PC-9 (cell line): ENCODE data around the gene SELENOF. TPM values are rescaled to one million over a fixed set of nuclear protein-coding genes. Genes with fewer than 3 reads are reported as not detected.
A peak's percentile ranks its signal among the peaks of the same experiment; 100 is the strongest.

Source experiments
- BruUV-seq: library from RNA; stranded (reverse); fragments of 400-500 nt; replicated peaks from 2 replicates; lab custom pipeline; 2021; lab: Mats Ljungman, UMichigan
- CTCF ChIA-PET: fragments of 300-600 bp; sonication (Branson Sonifier 250); formaldehyde crosslinking; loops from one replicate; lab custom pipeline; 2022; ENCODE audit warnings: antibody characterized with exemption; lab: Charles Lee
- POLR2A ChIA-PET: fragments of 300-600 bp; sonication (Branson Sonifier 250); formaldehyde crosslinking; loops from one replicate; lab custom pipeline; 2022; ENCODE audit warnings: antibody characterized with exemption; ENCODE audit not compliant: unreplicated experiment; lab: Charles Lee
- DNase-seq, 2 experiments: peaks; one replicate each; pipeline versions ENCODE4 v3.0.0 to v3.0.0-alpha.2; 2015 to 2022; ENCODE audit warnings: mixed read lengths in 1 of 2
- H2AFZ ChIP-seq: fragments of 200-600 bp; sonication (generic); 2 replicates; pipeline ENCODE4 v1.8.1; 2017; ENCODE audit warnings: antibody characterized with exemption
- H3F3A ChIP-seq: fragments of 200-600 bp; sonication (generic); 2 replicates; pipeline ENCODE4 v1.8.1; 2017; ENCODE audit warnings: antibody characterized with exemption, mild to moderate bottlenecking, low read depth; ENCODE audit not compliant: insufficient read depth
- H3K27ac ChIP-seq: fragments of 200-600 bp; sonication (generic); 2 replicates; pipeline ENCODE4 v1.6.1; 2016; ENCODE audit warnings: mixed run types
- H3K27me3 ChIP-seq: fragments of 200-600 bp; sonication (generic); 2 replicates; pipeline ENCODE4 v1.6.1; 2016; ENCODE audit warnings: low read depth, mixed run types; ENCODE audit not compliant: insufficient read depth
- H3K36me3 ChIP-seq: fragments of 200-600 bp; sonication (generic); 2 replicates; pipeline ENCODE4 v1.6.1; 2016; ENCODE audit warnings: low read depth, mixed run types
- H3K4me1 ChIP-seq: fragments of 200-600 bp; sonication (generic); replicated peaks from 2 replicates; pipeline ENCODE4 v1.6.1; 2016; ENCODE audit warnings: mixed run types; ENCODE audit not compliant: insufficient read depth
- H3K4me2 ChIP-seq: fragments of 200-600 bp; sonication (generic); 2 replicates; pipeline ENCODE4 v1.6.1; 2017; ENCODE audit warnings: mixed run types
- H3K4me3 ChIP-seq: fragments of 200-600 bp; sonication (generic); 2 replicates; pipeline ENCODE4 v1.6.1; 2016; ENCODE audit warnings: mixed run types
- H3K79me2 ChIP-seq: fragments of 200-600 bp; sonication (generic); 2 replicates; pipeline ENCODE4 v1.6.1; 2017; ENCODE audit warnings: low read depth, mixed run types
- H3K9me2 ChIP-seq: fragments of 200-600 bp; sonication (generic); 2 replicates; pipeline ENCODE4 v1.8.1; 2017; ENCODE audit warnings: mild to moderate bottlenecking; ENCODE audit not compliant: insufficient read depth
- H3K9me3 ChIP-seq: fragments of 200-600 bp; sonication (generic); 2 replicates; pipeline ENCODE4 v1.8.1; 2016; ENCODE audit warnings: low read depth; ENCODE audit not compliant: insufficient read depth
- H4K20me1 ChIP-seq: fragments of 200-600 bp; sonication (generic); 2 replicates; pipeline ENCODE4 v1.8.1; 2017; ENCODE audit not compliant: insufficient read depth
- CTCF ChIP-seq: fragments of 200-600 bp; sonication (generic); conservative IDR thresholded peaks from 2 replicates; pipeline ENCODE4 v1.6.1; 2017; ENCODE audit warnings: mixed run types, antibody characterized with exemption, mild to moderate bottlenecking, moderate library complexity
- EZH2 ChIP-seq: fragments of 200-600 bp; sonication (generic); IDR thresholded peaks from 2 replicates; pipeline ENCODE4 v1.8.0; 2017; ENCODE audit warnings: antibody characterized with exemption, low read depth
- intact Hi-C: fragments of 100-400 bp; cut with micrococcal nuclease; formaldehyde crosslinking; loops from one replicate; pipeline ENCODE4 v1.10.0; 2022; ENCODE audit not compliant: unreplicated experiment
- total RNA-seq: library from RNA; stranded (reverse); gene quantifications from 2 replicates; pipeline ENCODE4 v1.2.3, GENCODE V29; 2021

Gene SELENOF
- total RNA-seq, 1 experiment from 2014 or later: 137 TPM

GRCh38 chr1:86922445-86922844 is 8.5 kb upstream of the SELENOF start:
- intact Hi-C loops: no loop called here

GRCh38 chr1:86916752-86917151 is 2.8 kb upstream of the SELENOF start:
- no peak for DNase-seq
- POLR2A ChIA-PET: no interaction called here
- CTCF ChIA-PET: no interaction called here
- peaks cover 9% of the 10 kb centered on the region; the same call in 1 of the 2 replicates for H3F3A ChIP-seq
- BruUV-seq: TSS peak; percentile 12
- H3K9me2 ChIP-seq: no peaks in the 10 kb centered on the region
- H3K27ac ChIP-seq: no peak overlapping the region
- H3K4me3 ChIP-seq: no peak overlapping the region; the same call in 1 of the 2 replicates
- peaks cover 24% of the 10 kb centered on the region for H4K20me1 ChIP-seq
- no peaks in the 10 kb centered on the region for H3K27me3 ChIP-seq
- H3K79me2 ChIP-seq: peaks cover 83% of the 10 kb centered on the region
- H3K4me1 ChIP-seq: peaks cover 22% of the 10 kb centered on the region
- peaks cover 3% of the 10 kb centered on the region; the same call in 1 of the 2 replicates for H3K36me3 ChIP-seq
- TF ChIP-seq CTCF: no peak
- TF ChIP-seq EZH2: no peak
- intact Hi-C loops: no loop called here
- peaks cover 6% of the 10 kb centered on the region; the same call in 1 of the 2 replicates for H3K9me3 ChIP-seq
- peak overlapping the region; percentile 91 for H3K4me2 ChIP-seq
- no peak overlapping the region for H2AFZ ChIP-seq

More at GRCh38 chr1:86922445-86922844, 8.5 kb upstream of the SELENOF start:
- no peaks in the 10 kb centered on the region for H3K9me2 ChIP-seq
- H3K4me1 ChIP-seq: no peaks in the 10 kb centered on the region; the same call in 1 of the 2 replicates
- H2AFZ ChIP-seq: no peak overlapping the region
- no peaks in the 10 kb centered on the region; the same call in 1 of the 2 replicates for H4K20me1 ChIP-seq
- H3F3A ChIP-seq: peaks cover 9% of the 10 kb centered on the region; the same call in 1 of the 2 replicates
- H3K4me2 ChIP-seq: no peak overlapping the region
- no peak for TF ChIP-seq CTCF
- TF ChIP-seq EZH2: no peak
- no peak overlapping the region for H3K27ac ChIP-seq
- ChIA-PET CTCF (no interaction called here), POLR2A (interaction anchor here (0.5 kb wide), 1 partner anchor 156 kb away, joined by 3 read pairs; no protein-coding TSS in a partner anchor)
- no peak overlapping the region for H3K4me3 ChIP-seq
- no peak for DNase-seq
- no peaks in the 10 kb centered on the region for H3K27me3 ChIP-seq
- H3K36me3 ChIP-seq: peaks cover 5% of the 10 kb centered on the region; the same call in 1 of the 2 replicates
- peaks cover 73% of the 10 kb centered on the region for H3K79me2 ChIP-seq
- H3K9me3 ChIP-seq: peaks cover 34% of the 10 kb centered on the region
- BruUV-seq: no TSS peak

GRCh38 chr1:86915737-86916235 is 1.9 kb upstream of the SELENOF start:
- Histone ChIP-seq H3K9me2 (no peaks in the 10 kb centered on the region), H4K20me1 (peaks cover 34% of the 10 kb centered on the region), H3K4me1 (peaks cover 22% of the 10 kb centered on the region), H3K4me3 (peak overlapping the region; percentile 98), H2AFZ (peak overlapping the region; percentile 95), H3F3A (peaks cover 9% of the 10 kb centered on the region; the same call in 1 of the 2 replicates), H3K9me3 (no peaks in the 10 kb centered on the region), H3K79me2 (peaks cover 84% of the 10 kb centered on the region), H3K36me3 (peaks cover 3% of the 10 kb centered on the region), H3K27me3 (no peaks in the 10 kb centered on the region), H3K27ac (no peak overlapping the region), H3K4me2 (peak overlapping the region; percentile 91)
- intact Hi-C loops: no loop called here
- TSS peak; percentile 26 for BruUV-seq
- CTCF ChIA-PET: no interaction called here
- DNase-seq: no peak
- TF ChIP-seq CTCF: no peak
- TF ChIP-seq EZH2: no peak
- POLR2A ChIA-PET: interaction anchor here (0.9 kb wide), 1 partner anchor 135 kb away, joined by 25 read pairs; no protein-coding TSS in a partner anchor
